ENCODE measurements around the gene PFKFB1.
A peak's percentile ranks its signal among the peaks of the same experiment; 100 is the strongest.

PFKFB1 gene

GRCh38 chrX:54920610-54921426, 73.2 kb downstream of the PFKFB1 start, which contains the start of gene TRO:
Gene TRO (plus strand): TSS chrX:54920824. CDS start chrX:54922247, 1,423 bp downstream.
- no peak for DNase-seq

GRCh38 chrX:54909941-54910340, 84.0 kb downstream of the PFKFB1 start:
- no peak for DNase-seq

GRCh38 chrX:54894159-54894558, 99.8 kb downstream of the PFKFB1 start:
- DNase-seq = no peak

DNA sequence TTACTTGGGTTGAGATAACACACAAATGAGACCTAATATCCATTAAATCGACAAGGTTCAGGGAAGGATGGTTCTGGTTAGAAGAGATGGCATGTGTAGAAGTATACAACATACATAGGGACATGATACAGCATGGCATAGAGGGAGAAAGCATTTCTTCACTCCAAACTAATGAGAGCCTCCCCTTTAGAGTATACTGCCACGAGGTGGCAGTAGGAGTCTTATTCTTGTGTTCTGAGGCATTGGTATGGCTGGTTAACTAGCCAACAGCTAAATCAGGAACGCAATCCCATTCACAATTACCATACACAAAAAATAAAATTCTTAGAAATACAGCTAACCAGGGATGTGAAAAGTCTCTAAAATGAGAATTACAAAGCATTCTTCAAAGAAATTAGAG, 102.4 kb downstream of the PFKFB1 start:
- DNase-seq = peak; percentile 61

DNA sequence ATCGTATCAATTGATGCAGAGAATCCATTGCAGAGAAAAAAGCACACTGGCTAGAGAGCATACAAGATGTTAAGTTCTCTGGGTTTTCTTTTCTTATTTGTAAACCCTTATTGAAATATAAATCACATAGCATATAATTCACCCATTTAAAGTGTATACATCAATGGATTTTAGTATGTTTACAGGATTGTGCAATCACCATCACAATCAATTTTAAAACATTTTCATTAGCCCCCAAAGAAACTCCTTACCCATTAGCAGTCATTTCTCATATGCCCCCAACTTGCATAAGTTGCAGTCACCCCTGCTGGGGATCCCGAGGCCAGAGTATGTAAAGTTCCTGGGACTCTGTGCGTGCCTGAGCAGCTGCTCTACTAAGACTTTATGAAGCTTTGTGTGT, 108.2 kb downstream of the PFKFB1 start:
- DNase-seq = no peak

Measured in activated effector memory CD4-positive, alpha-beta T cell treated with anti-CD3 and anti-CD28 coated beads, Interleukin-2, amount 50 U/mL, for 16 hours (primary cell).